WTC11 (cell line): ENCODE data around the gene FKBP1A. TPM values are rescaled to one million over a fixed set of nuclear protein-coding genes. Genes with fewer than 3 reads are reported as not detected.
A peak's percentile ranks its signal among the peaks of the same experiment; 100 is the strongest.

Experiments
- ATAC-seq: fragments of 200-7000 bp; cut with Tn5 transposase; 2 replicates; pipeline ENCODE4 v1.10.0; 2021; ENCODE audit warnings: mild to moderate bottlenecking, moderate library complexity
- CTCF ChIA-PET: fragments of 300-600 bp; sonication (Branson Sonifier 250); formaldehyde crosslinking; loops from one replicate; lab custom pipeline; 2021; ENCODE audit warnings: antibody characterized with exemption; lab: Charles Lee
- POLR2A ChIA-PET: fragments of 350-600 bp; sonication (Branson Sonifier 250); formaldehyde crosslinking; loops from one replicate; lab custom pipeline; 2021; ENCODE audit warnings: antibody characterized with exemption; lab: Charles Lee
- DNase-seq: peaks from one replicate; pipeline ENCODE4 v3.0.0; 2021; ENCODE audit warnings: low spot score
- H3K27ac Mint-ChIP-seq: 2 replicates; pipeline ENCODE4 v1.8.0; 2021; ENCODE audit warnings: mixed read lengths
- H3K27me3 Mint-ChIP-seq: 2 replicates; pipeline ENCODE4 v1.8.0; 2021; ENCODE audit warnings: low read depth, mild to moderate bottlenecking, moderate library complexity, mixed read lengths
- H3K36me3 Mint-ChIP-seq: 2 replicates; pipeline ENCODE4 v1.8.0; 2021; ENCODE audit warnings: mixed read lengths
- H3K4me1 Mint-ChIP-seq: 2 replicates; pipeline ENCODE4 v1.8.0; 2022; ENCODE audit warnings: mixed read lengths
- H3K4me3 Mint-ChIP-seq: 2 replicates; pipeline ENCODE4 v1.8.0; 2021; ENCODE audit warnings: mild to moderate bottlenecking, moderate library complexity, mixed read lengths
- H3K9me3 Mint-ChIP-seq: 2 replicates; pipeline ENCODE4 v1.8.0; 2021; ENCODE audit warnings: mixed read lengths
- ATF1 ChIP-seq: sonication (generic); formaldehyde crosslinking; IDR thresholded peaks from 2 replicates; pipeline ENCODE4 v1.8.1; 2023; ENCODE audit warnings: mild to moderate bottlenecking, moderate library complexity, missing genetic modification reagents
- FOXK1 ChIP-seq: sonication (generic); formaldehyde crosslinking; IDR thresholded peaks from 2 replicates; pipeline ENCODE4 v1.8.0; 2022; ENCODE audit warnings: mild to moderate bottlenecking, moderate library complexity, missing genetic modification reagents
- MYBL2 ChIP-seq: sonication (generic); formaldehyde crosslinking; IDR thresholded peaks from 2 replicates; pipeline ENCODE4 v1.8.1; 2023; ENCODE audit warnings: mild to moderate bottlenecking, moderate library complexity, missing genetic modification reagents
- NFE2L1 ChIP-seq: sonication (generic); formaldehyde crosslinking; IDR thresholded peaks from 2 replicates; pipeline ENCODE4 v1.8.1; 2023; ENCODE audit warnings: missing genetic modification reagents
- PRRX2 ChIP-seq: fragments of 250-450 bp; sonication (Bioruptor Pico); IDR thresholded peaks from 2 replicates; pipeline ENCODE4 v1.8.0; 2021; ENCODE audit warnings: mild to moderate bottlenecking
- ZNF416 ChIP-seq: fragments of 250-450 bp; sonication (Bioruptor Pico); IDR thresholded peaks from 2 replicates; pipeline ENCODE4 v1.9.0; 2021; ENCODE audit warnings: mild to moderate bottlenecking, inconsistent platforms
- total RNA-seq: library from RNA; stranded (reverse); gene quantifications from 3 replicates; pipeline ENCODE4 v1.2.3, GENCODE V29; 2021
- TF ChIP-seq, protein P1 (sequence below): sonication (generic); formaldehyde crosslinking; IDR thresholded peaks from 2 replicates; pipeline ENCODE4 v1.8.0; 2022; ENCODE audit warnings: mild to moderate bottlenecking, missing genetic modification reagents
- TF ChIP-seq, protein P2 (sequence below): fragments of 250-450 bp; sonication (Bioruptor Pico); IDR thresholded peaks from 2 replicates; pipeline ENCODE4 v2.1.2; 2022; ENCODE audit warnings: mild to moderate bottlenecking, moderate library complexity
- TF ChIP-seq, protein P3 (sequence below): sonication (generic); formaldehyde crosslinking; IDR thresholded peaks from 2 replicates; pipeline ENCODE4 v1.8.1; 2022; ENCODE audit warnings: mild to moderate bottlenecking, missing genetic modification reagents, moderate library complexity, borderline replicate concordance
- TF ChIP-seq, protein P4 (sequence below): sonication (generic); formaldehyde crosslinking; IDR thresholded peaks from 2 replicates; pipeline ENCODE4 v1.8.1; 2023; ENCODE audit warnings: mild to moderate bottlenecking, moderate library complexity, missing genetic modification reagents
- TF ChIP-seq, protein P5 (sequence below): sonication (generic); formaldehyde crosslinking; IDR thresholded peaks from 2 replicates; pipeline ENCODE4 v1.8.0; 2022; ENCODE audit warnings: missing genetic modification reagents
- TF ChIP-seq, protein P6 (sequence below): sonication (generic); formaldehyde crosslinking; IDR thresholded peaks from 2 replicates; pipeline ENCODE4 v1.8.0; 2022; ENCODE audit warnings: mild to moderate bottlenecking, missing genetic modification reagents

Gene FKBP1A
- total RNA-seq, 1 experiment from 2014 or later, result 218 TPM

DNA sequence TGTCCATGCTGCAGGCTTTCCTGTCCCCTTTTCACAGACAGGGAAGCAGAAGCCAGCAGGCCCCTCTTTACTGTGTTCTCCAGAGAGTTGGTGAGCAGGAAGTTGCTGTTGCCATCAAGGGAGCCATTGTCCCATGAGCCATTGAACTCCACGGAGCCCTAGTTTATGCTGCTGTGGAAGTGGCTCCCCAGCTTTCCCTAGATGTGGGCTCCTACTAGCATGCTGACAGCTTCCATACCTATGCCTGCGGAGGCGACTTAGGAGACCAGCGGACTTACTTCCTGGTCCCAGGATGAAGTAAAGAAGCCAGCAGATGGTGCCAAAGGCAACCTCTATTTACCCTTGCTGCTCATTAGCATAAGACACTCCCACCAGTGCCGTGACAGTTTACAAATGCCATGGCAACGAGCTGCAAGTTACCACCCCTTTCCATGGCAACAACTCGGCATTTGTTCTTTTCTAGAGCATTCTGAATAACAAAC, 30.8 kb upstream of the FKBP1A start:
- peaks cover 5% of the 10 kb centered on the region; the same call in 1 of the 2 replicates for H3K27me3 Mint-ChIP-seq
- DNase-seq (peak; percentile 81), ATAC-seq (peak; percentile 85)
- TF ChIP-seq FOXK1, result peak; percentile 51; the same call in 1 of the 2 replicates
- TF ChIP-seq MYBL2 (CRISPR knock-in tag), result no peak
- TF ChIP-seq, protein P1, sequence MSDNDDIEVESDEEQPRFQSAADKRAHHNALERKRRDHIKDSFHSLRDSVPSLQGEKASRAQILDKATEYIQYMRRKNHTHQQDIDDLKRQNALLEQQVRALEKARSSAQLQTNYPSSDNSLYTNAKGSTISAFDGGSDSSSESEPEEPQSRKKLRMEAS (CRISPR knock-in tag), result no peak
- TF ChIP-seq PRRX2 (CRISPR knock-in tag), result no peak
- ChIA-PET CTCF (interaction anchor here (0.5 to 2.3 kb wide), 18 partner anchors 9 to 354 kb away, joined by 3 to 38 read pairs (median 4); no protein-coding TSS in a partner anchor), POLR2A (interaction anchor here (0.8 to 1.2 kb wide), 3 partner anchors 32 to 43 kb away, joined by 3 to 8 read pairs (median 4); partner anchors contain the start of gene NSFL1C)
- H3K4me3 Mint-ChIP-seq, result no peak overlapping the region
- H3K36me3 Mint-ChIP-seq, result peaks cover 22% of the 10 kb centered on the region
- H3K9me3 Mint-ChIP-seq, result peaks cover 29% of the 10 kb centered on the region
- H3K4me1 Mint-ChIP-seq, result peaks cover 35% of the 10 kb centered on the region
- H3K27ac Mint-ChIP-seq, result no peak overlapping the region

DNA sequence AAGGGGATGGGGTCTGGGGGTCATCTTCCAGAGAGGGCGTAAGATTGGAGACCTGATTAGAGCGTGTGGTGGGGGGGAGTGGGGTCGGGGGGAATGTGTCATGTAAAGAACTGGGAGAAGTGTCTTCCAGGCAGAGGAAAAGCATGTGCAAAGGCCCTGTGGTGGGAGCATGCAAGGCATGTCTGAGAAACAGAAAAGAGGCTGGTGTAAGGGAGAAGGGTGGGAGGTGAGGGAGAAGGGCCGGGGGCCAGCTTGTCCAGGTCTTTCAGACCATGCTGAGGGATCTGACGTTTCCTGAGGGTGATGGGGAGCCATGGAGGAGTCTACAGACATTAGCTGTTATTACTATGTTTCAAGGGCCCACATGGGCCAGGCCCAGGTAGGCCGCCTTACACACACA, 30.4 kb upstream of the FKBP1A start:
- peaks cover 34% of the 10 kb centered on the region for H3K4me1 Mint-ChIP-seq
- ATAC-seq (no peak), DNase-seq (no peak)
- H3K27ac Mint-ChIP-seq, result no peak overlapping the region
- H3K9me3 Mint-ChIP-seq, result peaks cover 33% of the 10 kb centered on the region
- peaks cover 24% of the 10 kb centered on the region for H3K36me3 Mint-ChIP-seq
- no peak overlapping the region for H3K4me3 Mint-ChIP-seq
- TF ChIP-seq, protein P2, sequence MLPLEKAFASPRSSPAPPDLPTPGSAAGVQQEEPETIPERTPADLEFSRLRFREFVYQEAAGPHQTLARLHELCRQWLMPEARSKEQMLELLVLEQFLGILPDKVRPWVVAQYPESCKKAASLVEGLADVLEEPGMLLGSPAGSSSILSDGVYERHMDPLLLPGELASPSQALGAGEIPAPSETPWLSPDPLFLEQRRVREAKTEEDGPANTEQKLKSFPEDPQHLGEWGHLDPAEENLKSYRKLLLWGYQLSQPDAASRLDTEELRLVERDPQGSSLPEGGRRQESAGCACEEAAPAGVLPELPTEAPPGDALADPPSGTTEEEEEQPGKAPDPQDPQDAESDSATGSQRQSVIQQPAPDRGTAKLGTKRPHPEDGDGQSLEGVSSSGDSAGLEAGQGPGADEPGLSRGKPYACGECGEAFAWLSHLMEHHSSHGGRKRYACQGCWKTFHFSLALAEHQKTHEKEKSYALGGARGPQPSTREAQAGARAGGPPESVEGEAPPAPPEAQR, result no peak
- no peak for TF ChIP-seq NFE2L1 (CRISPR knock-in tag)
- TF ChIP-seq, protein P3, sequence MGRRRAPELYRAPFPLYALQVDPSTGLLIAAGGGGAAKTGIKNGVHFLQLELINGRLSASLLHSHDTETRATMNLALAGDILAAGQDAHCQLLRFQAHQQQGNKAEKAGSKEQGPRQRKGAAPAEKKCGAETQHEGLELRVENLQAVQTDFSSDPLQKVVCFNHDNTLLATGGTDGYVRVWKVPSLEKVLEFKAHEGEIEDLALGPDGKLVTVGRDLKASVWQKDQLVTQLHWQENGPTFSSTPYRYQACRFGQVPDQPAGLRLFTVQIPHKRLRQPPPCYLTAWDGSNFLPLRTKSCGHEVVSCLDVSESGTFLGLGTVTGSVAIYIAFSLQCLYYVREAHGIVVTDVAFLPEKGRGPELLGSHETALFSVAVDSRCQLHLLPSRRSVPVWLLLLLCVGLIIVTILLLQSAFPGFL (CRISPR knock-in tag), result no peak
- TF ChIP-seq, protein P4, sequence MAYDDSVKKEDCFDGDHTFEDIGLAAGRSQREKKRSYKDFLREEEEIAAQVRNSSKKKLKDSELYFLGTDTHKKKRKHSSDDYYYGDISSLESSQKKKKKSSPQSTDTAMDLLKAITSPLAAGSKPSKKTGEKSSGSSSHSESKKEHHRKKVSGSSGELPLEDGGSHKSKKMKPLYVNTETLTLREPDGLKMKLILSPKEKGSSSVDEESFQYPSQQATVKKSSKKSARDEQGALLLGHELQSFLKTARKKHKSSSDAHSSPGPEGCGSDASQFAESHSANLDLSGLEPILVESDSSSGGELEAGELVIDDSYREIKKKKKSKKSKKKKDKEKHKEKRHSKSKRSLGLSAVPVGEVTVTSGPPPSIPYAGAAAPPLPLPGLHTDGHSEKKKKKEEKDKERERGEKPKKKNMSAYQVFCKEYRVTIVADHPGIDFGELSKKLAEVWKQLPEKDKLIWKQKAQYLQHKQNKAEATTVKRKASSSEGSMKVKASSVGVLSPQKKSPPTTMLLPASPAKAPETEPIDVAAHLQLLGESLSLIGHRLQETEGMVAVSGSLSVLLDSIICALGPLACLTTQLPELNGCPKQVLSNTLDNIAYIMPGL (CRISPR knock-in tag), result no peak
- TF ChIP-seq, protein P5, sequence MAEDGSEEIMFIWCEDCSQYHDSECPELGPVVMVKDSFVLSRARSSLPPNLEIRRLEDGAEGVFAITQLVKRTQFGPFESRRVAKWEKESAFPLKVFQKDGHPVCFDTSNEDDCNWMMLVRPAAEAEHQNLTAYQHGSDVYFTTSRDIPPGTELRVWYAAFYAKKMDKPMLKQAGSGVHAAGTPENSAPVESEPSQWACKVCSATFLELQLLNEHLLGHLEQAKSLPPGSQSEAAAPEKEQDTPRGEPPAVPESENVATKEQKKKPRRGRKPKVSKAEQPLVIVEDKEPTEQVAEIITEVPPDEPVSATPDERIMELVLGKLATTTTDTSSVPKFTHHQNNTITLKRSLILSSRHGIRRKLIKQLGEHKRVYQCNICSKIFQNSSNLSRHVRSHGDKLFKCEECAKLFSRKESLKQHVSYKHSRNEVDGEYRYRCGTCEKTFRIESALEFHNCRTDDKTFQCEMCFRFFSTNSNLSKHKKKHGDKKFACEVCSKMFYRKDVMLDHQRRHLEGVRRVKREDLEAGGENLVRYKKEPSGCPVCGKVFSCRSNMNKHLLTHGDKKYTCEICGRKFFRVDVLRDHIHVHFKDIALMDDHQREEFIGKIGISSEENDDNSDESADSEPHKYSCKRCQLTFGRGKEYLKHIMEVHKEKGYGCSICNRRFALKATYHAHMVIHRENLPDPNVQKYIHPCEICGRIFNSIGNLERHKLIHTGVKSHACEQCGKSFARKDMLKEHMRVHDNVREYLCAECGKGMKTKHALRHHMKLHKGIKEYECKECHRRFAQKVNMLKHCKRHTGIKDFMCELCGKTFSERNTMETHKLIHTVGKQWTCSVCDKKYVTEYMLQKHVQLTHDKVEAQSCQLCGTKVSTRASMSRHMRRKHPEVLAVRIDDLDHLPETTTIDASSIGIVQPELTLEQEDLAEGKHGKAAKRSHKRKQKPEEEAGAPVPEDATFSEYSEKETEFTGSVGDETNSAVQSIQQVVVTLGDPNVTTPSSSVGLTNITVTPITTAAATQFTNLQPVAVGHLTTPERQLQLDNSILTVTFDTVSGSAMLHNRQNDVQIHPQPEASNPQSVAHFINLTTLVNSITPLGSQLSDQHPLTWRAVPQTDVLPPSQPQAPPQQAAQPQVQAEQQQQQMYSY (CRISPR knock-in tag), result no peak
- TF ChIP-seq ZNF416, result no peak
- CTCF ChIA-PET, result interaction anchor here (0.7 to 2.3 kb wide), 11 partner anchors 12 to 354 kb away, joined by 3 to 38 read pairs (median 7); no protein-coding TSS in a partner anchor
- H3K27me3 Mint-ChIP-seq, result peaks cover 5% of the 10 kb centered on the region; the same call in 1 of the 2 replicates
- POLR2A ChIA-PET, result interaction anchor here (1.2 kb wide), 2 partner anchors 31 to 43 kb away, joined by 4 to 8 read pairs; partner anchors contain the start of gene NSFL1C

DNA sequence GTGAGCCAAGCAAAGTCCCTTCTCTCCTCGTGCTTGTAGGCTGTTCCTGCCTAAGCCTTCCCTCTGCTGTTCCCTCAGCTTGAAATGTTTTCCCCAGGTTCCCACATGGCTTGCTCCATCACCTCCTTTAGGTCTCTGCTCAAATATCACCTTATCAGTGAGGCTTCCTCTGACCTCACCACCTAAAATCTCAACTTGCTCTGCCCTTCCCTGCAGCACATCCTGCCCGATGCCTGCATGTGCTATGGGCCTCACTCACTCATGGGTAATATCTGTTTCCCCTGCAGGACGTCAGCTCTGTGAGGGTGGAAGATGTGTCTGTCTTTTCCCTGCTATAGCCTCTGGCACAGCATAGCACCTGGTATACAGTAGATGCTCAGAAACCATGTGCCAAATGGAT, 29.9 kb upstream of the FKBP1A start:
- ChIA-PET CTCF (interaction anchor here (0.5 to 1.5 kb wide), 3 partner anchors 14 to 112 kb away, joined by 3 to 10 read pairs (median 3); no protein-coding TSS in a partner anchor), POLR2A (no interaction called here)
- ATAC-seq, result no peak
- peaks cover 24% of the 10 kb centered on the region for H3K36me3 Mint-ChIP-seq
- TF ChIP-seq, protein P3 (CRISPR knock-in tag), result no peak
- TF ChIP-seq, protein P6, sequence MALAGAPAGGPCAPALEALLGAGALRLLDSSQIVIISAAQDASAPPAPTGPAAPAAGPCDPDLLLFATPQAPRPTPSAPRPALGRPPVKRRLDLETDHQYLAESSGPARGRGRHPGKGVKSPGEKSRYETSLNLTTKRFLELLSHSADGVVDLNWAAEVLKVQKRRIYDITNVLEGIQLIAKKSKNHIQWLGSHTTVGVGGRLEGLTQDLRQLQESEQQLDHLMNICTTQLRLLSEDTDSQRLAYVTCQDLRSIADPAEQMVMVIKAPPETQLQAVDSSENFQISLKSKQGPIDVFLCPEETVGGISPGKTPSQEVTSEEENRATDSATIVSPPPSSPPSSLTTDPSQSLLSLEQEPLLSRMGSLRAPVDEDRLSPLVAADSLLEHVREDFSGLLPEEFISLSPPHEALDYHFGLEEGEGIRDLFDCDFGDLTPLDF (CRISPR knock-in tag), result no peak
- TF ChIP-seq ATF1 (CRISPR knock-in tag), result no peak
- TF ChIP-seq, all 79 proteins: peak for 0
- H3K27me3 Mint-ChIP-seq, result peaks cover 5% of the 10 kb centered on the region; the same call in 1 of the 2 replicates
- H3K4me3 Mint-ChIP-seq, result no peak overlapping the region
- H3K9me3 Mint-ChIP-seq, result peaks cover 35% of the 10 kb centered on the region
- H3K4me1 Mint-ChIP-seq, result peaks cover 29% of the 10 kb centered on the region
- DNase-seq, result no peak
- no peak overlapping the region for H3K27ac Mint-ChIP-seq
